ENCODE measurements around the gene EVA1C.

DNA sequence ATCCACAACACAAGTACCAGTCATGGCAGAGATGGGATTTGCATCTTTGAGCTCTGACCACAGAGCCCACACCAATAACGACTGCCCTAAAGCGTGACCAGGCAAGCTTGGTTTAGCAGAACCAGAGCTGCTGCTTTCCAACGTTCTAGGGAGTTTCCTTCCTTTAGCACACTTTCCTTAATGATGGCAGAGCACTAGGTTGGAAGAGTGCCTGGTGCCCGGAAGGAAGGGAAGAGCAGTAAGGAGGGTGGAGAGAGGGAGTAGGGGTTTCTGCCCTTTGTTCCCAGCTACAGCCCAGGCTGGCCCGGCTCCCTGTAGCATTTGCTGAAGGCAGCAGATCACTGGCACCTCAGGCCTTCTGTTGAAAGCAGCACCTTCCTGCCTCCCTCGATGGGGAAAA lies 6.1 kb upstream of the EVA1C start:
- TF ChIP-seq, protein P1, sequence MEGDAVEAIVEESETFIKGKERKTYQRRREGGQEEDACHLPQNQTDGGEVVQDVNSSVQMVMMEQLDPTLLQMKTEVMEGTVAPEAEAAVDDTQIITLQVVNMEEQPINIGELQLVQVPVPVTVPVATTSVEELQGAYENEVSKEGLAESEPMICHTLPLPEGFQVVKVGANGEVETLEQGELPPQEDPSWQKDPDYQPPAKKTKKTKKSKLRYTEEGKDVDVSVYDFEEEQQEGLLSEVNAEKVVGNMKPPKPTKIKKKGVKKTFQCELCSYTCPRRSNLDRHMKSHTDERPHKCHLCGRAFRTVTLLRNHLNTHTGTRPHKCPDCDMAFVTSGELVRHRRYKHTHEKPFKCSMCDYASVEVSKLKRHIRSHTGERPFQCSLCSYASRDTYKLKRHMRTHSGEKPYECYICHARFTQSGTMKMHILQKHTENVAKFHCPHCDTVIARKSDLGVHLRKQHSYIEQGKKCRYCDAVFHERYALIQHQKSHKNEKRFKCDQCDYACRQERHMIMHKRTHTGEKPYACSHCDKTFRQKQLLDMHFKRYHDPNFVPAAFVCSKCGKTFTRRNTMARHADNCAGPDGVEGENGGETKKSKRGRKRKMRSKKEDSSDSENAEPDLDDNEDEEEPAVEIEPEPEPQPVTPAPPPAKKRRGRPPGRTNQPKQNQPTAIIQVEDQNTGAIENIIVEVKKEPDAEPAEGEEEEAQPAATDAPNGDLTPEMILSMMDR (IDR thresholded peaks at IDR 0.05; ENCODE audit: poor library complexity): no peak
- TF ChIP-seq EZH2 (IDR thresholded peaks at IDR 0.05; ENCODE audit: borderline replicate concordance): no peak
